NCI-H524 treated with DMSO at 0.1 percent for 48 hours (cell line): ENCODE measurements around the gene MYO5A.

Source experiments
- DNase-seq: peaks from one replicate; lab custom pipeline; 2025; lab: John Stamatoyannopoulos, UW

The MYO5A gene

DNA sequence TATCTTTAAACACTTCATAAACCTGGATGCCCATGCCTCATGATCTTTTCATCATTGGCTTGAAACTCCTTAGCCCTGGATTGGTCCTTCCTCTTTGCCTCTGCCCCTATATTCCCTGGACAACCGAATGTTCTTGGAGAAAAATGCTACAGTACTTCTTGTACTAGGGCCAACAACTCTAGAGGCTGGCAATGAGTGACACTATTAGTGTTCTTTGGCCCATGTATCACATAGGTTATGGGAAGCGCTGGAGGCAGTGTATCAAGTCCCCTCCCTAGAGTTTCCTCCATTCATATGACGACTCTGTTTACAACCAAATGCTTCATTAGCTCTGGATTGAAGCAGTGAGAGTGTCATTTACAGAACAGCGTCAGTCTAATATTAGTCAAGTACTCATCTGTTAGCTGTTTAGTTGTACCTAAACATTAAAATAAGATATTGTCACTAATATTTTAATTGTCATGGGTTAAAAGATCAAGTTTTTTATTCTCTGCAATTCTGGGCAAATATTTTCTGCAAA is 166.6 kb downstream of the MYO5A start:
- no peak for DNase-seq

DNA sequence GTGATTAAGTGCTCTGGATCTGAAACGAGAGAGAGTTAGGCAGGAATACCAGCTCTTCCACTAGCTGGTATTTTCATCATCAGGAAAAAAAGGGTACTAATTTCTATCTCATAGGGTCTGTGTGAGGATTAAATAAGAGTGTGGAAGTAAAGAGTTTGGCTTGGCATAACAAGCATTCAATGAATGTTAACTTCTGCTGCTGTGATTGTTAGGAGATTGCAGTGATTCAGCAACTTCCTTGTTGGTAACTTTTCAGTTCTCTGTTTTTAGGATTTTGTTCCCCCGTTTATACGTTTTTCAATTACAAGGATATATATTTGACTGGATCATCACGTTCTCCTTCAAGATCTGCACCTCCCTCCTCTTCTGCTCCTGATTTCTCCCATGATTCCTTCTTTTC is 167.2 kb downstream of the MYO5A start:
- DNase-seq, result no peak

DNA sequence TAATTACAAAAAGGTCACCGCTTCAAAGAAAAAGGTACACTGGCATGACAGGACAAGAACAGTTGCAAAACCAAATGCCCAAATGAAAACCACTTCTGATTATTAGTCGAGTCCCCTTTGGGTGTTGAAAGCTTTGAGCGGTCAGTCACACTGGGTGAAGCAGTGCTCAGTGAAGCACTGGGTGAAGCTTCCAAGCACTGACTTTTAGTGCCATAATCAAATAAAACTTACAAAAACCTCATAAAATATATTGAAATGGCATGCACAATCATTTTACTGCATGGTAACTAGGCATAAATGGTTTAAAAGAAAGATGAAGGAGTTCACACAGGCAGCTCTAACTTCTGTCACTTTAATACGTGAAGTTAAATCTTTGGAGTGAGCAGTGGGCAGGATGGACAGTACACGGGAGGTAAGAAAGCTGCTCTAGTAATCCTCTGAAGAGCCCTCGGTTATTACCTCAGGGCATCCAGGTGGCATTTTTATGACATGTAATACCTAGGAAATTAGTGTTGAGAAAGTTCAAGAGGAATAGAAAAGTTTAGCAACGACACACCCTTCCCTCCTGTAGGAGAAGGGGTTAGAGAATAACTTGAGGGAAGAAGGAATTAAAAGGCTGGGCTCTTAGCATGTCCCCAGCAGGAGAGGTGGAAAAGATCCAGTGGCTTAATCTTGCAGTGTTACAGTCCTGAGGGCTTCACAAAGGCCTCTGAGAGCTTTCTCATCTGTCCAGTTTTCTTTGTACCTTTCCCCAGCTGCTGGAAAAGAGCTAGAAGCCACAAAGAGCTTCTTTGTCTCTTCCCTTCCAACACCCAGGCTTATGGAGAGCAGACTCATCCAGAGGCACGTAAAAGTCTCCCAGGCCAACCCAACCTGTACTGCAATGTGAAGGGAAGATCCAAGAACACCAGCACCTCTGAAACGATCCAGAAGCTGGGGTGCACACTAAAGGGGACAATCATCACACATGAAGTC is 168.2 kb downstream of the MYO5A start:
- DNase-seq, result no peak

DNA sequence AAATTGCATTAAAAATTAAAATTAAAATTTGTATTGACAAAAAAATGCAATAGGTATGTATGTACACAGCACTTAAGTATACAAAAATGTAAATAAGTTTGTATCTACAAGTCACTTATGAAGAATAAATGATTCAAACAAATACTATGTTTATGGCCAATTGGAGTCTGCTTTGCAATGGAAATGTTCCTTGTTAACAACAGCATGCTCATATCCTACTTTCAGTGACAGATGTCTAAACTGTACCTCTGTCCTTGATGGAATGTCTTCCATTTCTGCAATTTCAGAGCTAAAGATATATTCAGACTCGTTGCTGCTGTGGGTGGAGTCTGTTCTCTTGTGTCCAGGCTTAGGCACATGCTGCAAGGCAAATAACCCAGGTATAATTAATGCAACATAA is 169.0 kb downstream of the MYO5A start:
- no peak for DNase-seq

DNA sequence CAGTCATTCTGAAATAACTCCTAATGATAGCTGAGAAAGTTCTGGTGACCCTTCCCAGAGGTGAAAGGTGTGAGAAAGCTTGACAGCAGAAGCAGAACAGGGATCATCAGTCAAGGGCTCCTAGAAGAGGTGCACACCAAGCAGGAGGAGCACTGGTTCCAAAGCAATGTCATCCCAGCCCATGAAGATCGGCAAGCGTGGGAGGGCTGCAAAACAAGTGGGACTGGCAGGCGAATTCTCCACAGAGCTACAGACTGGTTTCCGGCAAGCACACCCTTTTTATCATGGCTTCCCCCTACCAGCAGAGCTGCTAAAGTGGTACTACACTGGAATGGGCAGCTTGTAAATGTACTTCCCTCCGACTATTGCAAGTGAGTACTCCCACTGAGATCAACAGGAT is 170.7 kb downstream of the MYO5A start:
- no peak for DNase-seq

DNA sequence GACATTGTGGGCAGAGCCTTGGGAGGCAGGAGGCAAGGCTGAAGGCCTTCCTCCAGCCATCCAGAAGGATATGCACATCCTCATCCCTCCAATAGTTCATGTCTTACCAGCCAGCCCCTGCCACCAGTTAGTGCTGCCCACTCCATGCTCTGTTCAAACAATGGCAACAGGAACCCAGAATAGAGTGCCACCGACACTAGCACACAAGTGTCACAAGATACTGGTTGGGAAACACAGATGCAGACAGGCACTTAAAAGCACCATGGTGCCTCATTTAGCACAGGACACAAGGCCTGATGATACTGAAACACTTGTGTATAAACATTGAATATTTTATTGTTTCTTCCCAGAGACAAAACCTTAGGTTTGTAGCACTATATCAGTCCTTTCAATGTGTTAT is 176.6 kb downstream of the MYO5A start:
- no peak for DNase-seq

DNA sequence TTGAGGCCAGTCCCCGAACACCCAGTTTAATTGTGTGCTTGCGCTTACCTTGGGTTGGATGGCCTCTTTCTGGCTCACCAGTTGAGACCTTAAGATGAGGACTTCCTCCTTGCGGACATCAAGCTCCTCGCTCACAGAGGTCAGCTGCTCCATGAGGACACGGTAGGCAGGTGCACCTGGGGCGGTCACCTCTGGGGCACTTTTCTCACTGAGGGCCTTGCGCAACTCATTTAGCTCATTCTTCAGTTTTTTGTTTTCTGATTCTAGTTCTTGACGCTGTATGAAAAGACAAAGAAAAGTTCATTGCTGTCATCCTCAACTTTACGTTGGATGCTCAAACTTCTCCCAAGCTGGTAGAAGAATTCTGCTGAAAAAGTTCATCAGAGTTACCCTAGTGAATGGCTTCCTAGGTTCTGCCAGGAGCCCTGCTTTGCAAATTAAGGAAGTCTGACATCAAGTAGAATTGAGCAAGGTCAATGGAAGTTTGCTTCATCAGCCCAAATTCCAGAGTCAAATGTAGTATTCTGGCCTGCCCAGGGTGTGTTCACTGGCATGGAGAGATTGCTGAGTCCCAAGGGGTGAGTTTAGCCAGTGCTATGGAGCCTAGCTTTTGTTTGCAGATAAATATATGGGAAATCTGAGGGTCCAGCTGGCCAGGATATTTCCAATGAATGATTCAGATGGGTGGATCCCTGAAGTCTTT is 177.3 kb downstream of the MYO5A start:
- DNase-seq, result no peak

DNA sequence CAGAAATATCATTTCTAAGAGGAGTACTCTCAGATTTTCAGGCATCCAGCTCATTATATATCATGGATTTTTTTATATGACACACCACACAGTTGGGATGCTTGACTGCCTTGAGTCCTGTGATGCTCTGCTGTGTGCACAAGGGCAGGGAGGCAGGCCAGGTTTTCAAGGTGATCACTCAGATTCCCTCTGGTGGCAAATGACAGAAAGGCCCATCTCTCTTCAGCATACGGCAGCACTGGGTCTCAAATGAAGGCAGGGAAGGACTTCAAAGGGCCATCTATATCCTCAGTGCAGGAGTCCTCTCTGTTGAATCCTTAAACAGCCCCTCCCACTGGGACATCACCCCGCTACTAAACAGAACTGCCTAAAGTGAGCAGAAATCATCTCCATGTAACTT is 178.3 kb downstream of the MYO5A start:
- no peak for DNase-seq

DNA sequence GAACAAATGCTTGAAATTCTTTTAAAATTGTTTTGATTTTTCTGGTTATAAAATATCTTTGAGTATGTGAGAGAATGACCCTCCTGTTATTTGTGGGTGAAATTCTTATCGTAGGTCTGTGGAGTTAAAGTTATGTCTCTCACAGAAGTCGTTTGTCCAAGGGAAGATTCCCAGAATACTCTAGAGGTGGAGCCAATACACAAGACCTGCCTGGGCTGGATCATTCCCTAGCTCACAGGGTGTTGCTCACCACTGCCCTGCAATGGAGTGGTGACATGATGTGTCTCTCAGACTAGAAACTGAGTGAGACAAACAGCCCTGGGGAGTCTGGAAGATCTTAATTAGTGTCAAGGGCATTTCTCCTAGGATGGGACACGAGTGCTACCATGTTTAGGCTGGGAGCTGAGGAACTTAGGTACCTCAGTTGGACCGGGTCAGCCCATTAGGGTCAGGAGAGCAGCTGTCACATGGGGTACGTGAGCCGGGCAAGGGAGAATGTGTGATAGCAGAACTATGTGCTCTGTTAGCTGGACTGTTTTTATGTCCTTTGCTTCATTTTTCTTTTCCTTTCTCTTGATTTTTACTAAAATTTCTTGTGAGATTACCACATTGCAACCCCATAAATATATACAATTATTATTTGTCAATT is 179.5 kb downstream of the MYO5A start:
- no peak for DNase-seq

DNA sequence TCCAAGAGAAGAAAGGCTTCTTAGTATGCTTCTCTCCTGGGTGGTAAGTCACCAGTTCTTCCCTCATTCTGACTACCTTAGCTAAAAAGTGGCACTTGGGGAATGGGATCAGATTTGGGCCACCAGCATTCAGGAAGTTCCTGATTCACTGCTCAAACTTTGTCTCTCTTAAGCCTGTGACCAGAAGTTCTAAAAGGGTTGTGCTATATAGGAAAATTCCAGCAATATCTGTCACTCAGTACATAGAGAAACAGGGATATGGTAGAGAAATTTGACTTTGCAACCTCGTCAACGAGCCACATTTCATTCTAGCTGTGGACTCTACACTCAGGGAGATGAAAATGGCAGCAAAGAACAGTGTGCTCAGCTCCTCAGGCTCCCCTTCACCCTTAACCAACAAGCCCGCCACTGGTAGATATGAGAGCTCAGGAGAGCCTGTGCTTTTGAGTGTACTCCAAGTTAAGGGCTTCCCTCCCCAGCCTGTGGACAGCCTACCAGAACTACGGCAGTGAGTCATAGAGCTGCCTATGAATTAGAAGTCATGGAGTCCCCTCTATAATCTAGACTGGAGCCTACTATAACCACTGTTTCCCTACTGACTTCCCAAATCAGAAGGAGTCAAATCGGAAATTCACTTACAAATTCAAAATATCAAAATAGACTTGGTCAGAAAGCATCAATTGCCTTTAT is 180.5 kb downstream of the MYO5A start:
- DNase-seq, result no peak

DNA sequence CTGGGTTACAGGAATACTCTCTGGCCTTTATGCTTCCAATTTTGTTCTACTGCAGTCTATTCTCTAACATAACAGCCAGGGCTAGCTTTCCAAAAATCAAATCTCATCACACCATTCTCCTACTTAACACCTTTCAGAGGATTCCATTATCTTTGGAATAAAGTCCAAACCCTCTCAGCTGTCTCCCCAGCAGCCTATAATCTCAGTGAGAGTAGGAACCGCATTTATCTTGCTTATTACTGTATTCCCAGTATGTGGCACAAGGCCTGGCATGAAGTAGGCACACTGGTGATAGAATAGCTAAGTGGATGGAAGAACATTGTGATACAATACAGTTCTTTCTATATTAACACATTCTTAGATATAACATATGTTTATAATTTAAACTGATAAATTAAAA is 184.1 kb downstream of the MYO5A start:
- no peak for DNase-seq

DNA sequence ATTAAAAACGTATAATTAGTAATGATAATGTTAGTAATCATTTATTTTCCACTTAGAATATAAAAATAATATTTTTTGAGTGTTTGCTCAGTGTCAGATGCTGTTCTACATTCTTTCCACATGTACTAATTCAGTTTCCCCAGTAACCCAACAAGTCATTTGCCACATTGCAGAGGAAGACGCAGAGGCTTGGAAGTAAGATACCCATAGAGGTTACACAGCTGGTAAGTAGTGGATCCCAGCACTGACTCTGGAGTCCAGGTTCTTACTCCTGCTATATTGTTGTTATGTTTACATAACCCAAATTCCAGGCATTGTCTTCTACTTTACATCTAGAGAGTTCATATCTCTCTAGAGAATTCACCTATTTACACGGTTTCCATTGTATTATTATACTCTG is 184.8 kb downstream of the MYO5A start:
- no peak for DNase-seq

DNA sequence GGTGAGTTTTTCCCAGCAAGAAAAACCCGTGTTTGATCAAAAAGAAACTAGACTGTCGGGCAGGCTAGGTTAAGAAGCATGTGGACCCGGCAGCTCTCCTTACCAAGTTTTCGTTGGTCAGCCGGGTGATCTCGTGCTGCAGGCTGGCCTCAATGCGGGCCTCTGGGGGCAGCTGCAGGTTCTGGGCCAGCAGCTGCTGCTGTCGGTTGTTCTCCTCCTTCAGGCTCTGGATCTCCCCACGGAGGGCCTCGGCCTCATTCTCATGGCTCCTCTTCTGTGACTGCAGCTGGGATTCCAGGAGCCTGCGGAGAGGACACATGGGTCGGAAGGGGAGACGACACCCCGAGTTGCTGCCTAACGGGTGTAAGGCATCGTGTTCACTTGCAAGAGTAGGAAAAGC is 188.6 kb downstream of the MYO5A start:
- DNase-seq, result no peak

DNA sequence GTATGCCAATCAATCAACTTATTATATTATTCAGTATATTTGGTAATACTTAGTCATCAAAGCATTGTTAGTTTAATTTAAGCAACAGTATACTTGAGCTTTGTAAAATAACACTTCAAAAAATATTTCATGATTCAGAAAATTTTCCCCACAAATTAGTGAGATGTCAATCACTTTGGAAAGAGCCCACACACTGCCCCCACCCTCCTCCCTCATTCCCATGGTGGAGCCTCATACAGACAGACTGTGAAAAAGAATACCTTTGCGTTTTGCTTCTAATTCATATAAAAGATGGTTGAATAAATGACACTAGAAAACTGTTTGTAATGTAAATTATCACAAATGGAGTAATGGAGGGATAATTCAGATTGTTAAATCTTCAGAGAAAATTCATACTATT is 189.8 kb downstream of the MYO5A start:
- DNase-seq, result no peak

DNA sequence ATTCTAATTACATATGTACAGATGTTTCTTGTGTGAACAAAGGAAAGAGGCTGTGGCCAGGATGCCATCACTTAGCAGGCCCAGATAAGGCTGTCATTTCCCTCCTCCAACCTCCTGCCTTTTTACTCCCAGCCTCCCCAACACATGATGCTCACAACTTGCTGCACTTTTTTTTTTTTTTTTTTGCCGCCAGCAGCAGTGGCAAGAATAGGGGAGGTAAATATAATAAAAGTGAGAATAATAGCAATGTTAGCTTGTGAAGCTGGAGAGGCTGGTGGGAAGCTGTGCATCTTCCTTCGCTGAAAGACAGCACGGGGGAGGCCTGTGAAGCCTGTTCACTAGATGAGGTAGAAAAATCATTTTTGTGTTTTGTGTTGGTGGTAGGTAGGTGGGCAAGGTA is 190.6 kb downstream of the MYO5A start:
- no peak for DNase-seq

DNA sequence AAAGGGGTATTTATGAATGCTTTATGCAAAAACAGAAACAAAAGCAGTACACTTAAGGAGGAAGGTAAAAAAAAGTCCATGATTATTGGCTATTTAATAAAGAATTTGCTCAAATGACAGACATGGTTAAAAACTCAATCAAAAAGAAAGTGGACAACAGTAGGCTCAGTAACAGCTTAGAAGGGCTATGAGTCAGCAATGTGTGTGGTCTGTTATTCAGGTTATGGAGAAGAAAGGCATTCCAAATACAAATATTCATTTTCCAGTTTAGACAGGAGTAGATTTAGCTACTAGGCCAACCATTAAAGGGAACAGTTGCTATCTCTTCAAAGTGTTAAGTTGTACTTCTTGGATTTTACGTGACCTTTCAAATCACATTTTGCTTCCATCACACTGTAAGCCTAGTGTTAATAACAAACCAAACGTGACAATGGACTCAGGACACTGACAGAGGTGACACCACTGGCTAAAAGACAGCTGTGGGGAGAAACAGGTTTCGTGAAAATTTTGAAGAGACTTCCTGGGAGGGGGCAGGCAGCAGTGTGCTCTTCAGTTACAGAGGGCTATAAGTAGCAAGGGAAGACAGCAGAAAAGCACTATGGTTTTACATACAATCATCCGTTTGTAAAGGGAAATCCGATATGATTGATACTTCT is 191.4 kb downstream of the MYO5A start:
- DNase-seq, result no peak

DNA sequence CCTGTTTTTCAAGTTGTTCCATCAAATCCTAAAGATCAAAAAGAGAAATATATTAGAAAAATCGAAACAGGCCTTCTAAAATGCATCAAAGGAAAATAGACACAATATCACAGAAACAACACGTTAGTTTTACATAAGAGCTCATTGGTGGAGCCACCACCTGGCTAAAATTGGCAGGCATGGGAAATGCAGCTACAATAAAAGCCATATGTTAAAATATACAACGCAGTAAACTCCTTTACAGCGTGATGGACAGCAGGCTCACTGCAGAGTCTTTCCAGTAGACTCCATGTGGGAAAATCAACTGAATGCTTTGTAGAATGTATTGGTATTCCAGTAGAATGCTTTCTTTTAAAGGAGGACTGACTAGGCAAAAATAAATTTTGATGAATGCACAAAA is 192.2 kb downstream of the MYO5A start:
- peak; percentile 11 for DNase-seq

DNA sequence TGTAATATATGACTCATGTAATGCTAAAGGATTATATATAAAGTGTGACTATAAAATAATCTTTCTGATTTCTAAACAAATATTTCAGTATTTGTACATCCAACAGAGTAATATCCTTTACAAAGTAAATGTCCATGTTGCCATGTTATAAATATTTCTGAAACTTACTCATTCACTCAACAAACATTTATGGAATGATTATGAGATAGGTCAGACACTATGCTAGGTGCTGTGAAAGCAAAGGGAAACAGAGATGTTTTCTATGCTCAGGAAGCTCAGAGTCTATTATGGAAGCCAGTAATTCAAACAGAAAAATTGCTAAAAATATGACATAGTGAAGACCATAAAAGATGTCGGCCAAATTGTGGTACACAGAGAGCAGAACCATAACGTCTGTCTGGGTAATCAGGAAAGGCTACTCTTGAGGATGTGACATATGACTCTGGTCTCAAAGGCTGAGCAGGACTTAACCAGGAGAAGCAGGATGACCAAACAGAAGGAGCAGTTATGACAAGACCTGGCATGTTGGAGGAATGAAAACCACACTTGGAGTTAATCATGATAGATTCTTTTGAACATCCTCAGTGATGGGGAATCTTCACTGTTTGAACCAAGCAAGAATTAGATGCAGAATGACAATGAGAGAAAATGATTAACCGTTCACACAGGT is 194.1 kb downstream of the MYO5A start:
- DNase-seq, result no peak

DNA sequence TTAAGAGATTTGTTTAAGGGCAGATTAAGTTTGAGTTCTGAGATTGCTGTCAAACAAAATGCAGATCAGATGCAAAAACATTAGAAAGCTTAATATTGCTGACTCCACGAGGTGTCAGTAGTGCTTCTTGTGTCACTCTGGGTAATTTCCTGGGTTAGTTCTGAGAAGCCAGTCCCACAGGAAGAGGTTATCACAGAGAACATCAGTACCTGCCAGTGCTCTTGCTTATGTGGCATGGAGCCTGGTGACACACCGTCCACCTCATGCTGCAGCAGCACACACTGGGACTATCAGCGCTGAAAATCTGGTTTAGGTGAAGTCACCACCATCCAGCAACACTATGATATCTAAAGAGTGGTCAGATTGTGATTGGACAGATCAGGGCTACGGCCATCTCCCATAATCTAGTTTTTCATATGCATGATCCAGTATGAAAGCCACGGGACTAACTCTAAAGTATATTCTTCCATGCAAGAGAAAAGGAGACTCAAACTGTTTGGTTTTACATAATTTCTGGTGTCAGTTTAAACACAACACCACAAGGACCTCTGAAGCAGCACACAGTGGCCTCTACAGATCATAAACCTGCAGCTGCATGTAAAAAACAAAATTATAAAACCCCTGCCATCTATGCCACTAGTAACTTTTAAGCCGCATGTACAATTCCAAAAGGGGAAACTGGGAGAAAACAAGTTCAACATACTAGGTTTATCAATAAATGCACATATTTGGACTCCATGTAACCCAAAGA is 197.0 kb downstream of the MYO5A start:
- peak; percentile 8 for DNase-seq

DNA sequence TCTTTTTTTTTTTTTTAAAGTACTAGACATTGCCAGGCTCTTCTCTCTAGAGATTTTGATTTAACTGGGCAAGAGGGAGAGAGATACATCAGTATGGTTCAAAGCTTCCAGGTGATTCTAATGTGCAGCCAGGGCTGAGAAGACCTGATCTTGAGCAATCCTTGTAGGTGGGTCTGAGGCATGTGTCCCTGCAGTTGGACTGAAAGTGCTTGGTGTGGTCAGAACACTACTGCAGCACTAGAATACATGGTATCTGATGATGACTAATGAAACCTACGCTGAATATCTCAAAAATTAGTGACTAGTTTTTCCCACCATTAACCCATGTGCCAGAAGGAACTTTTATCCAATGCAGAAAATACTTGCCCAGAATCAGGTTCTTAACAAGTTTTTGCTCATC is 198.7 kb downstream of the MYO5A start:
- no peak for DNase-seq
